ENCODE data around the gene FCN2. TPM values are rescaled to one million over a fixed set of nuclear protein-coding genes. Genes with fewer than 3 reads are reported as not detected.

The FCN2 gene
- total and polyA plus RNA-seq, 2 of the 4 experiments (the other 2 are of a cell fraction) = not detected

DNA sequence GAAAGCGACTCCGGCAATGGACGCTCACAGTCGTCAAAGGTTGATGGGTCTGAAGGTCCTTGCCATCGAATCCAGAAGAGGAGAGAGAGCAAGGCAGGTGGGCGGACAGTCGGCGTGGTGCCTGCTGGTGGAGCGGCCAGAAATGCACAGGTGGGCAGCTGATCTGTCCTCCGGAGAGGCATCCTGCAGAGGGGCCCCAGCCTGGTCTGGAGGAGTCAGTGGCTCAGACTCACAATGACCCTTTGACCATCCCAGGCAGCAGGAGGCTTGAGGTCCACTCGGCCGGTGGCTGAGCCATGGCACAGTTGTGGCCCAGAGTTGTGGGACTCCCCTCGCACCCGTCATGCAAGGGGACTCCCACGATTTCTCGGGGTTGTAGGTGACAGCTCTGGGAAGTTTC is 34.4 kb upstream of the FCN2 start:
- Histone ChIP-seq H4K91ac (ENCODE audit: insufficient read depth, low read depth, low read length) (no peak overlapping the region), H4K20me1 (ENCODE audit: insufficient read depth, low read length) (peaks cover 14% of the 10 kb centered on the region; the same call in 1 of the 2 replicates), H3K4me3 (ENCODE audit: insufficient read depth, low read depth, low read length) (no peak overlapping the region), H3K27ac (ENCODE audit: insufficient read depth, low read length) (no peak overlapping the region), H2AK5ac (ENCODE audit: low read depth, low read length) (no peak overlapping the region), H3K79me1 (ENCODE audit: low read depth in 1 of 2, low read length in 2 of 2) (0 out of 4 replicates have a peak, but pooled peaks cover 2 to 4% of the 10 kb centered on the region in 2 experiments), H2BK20ac (ENCODE audit: low read depth, low read length) (no peak overlapping the region), H3K18ac (ENCODE audit: low read depth, low read length) (no peak overlapping the region), H4K8ac (ENCODE audit: low read depth in 2 of 2, low read length in 2 of 2) (no peak overlapping the region), H3K9me3 (ENCODE audit: control insufficient read depth, insufficient read depth, low read length) (peaks cover 11% of the 10 kb centered on the region), H3K14ac (replicated peaks; ENCODE audit: low read depth, low read length) (no peak overlapping the region), H3K27me3 (ENCODE audit: control insufficient read depth, insufficient read depth, low read length) (no peaks in the 10 kb centered on the region), H2BK15ac (ENCODE audit: low read depth, low read length) (no peak overlapping the region), H2BK5ac (ENCODE audit: low read depth, low read length, poor library complexity, severe bottlenecking) (no peak overlapping the region), H4K5ac (ENCODE audit: low read depth, low read length) (no peak overlapping the region), H3K9me1 (ENCODE audit: insufficient read depth, low read length) (peaks cover 5% of the 10 kb centered on the region; the same call in 1 of the 2 replicates), H2AFZ (replicated peaks; ENCODE audit: low read length, poor library complexity) (no peak overlapping the region), H3K56ac (ENCODE audit: extremely low read depth, insufficient read depth, low read length) (no peak overlapping the region), H2AK9ac (replicated peaks; ENCODE audit: low read depth, low read length, poor library complexity) (no peak overlapping the region), H3K4me1 (ENCODE audit: control insufficient read depth, insufficient read depth, low read length) (no peaks in the 10 kb centered on the region), H3K9ac (ENCODE audit: low read depth, low read length) (no peak overlapping the region), H2BK120ac (ENCODE audit: low read depth, low read length) (no peak overlapping the region), H3K36me3 (ENCODE audit: control insufficient read depth, insufficient read depth, low read length) (peaks cover 44% of the 10 kb centered on the region), H3K4ac (ENCODE audit: low read depth, low read length) (no peak overlapping the region), H3K23ac (ENCODE audit: low read depth, low read length) (no peak overlapping the region), H3K4me2 (ENCODE audit: low read depth, low read length) (no peak overlapping the region)
- 87% methylated on average over 3 of the region's 16 CpGs; no CpG with 5 or more reads in 1 of the 2 experiments for WGBS, 2 experiments (ENCODE audit: extremely low coverage in 2 of 2, insufficient read length in 1 of 2)
- POLR2A ChIA-PET (ENCODE audit: unreplicated experiment) = no interaction called here
- in situ Hi-C loops (cut with MboI; ENCODE audit: low sequenced_read_pairs) (no loop called here), dilution Hi-C loops (cut with HindIII; ENCODE audit: low sequenced_read_pairs, unreplicated experiment) (no loop called here), intact Hi-C loops (cut with micrococcal nuclease) (no loop called here)
- BruUV-seq (replicated peaks) = no TSS peak
- DNase-seq = no peak
- no peak for ATAC-seq (ENCODE audit: low read depth)
- CTCF ChIA-PET = no interaction called here
- no peak for TF ChIP-seq POLR2A (IDR thresholded peaks at IDR 0.05; ENCODE audit: low read depth, low read length)
- no peak for TF ChIP-seq RFX5 (IDR thresholded peaks at IDR 0.05; ENCODE audit: low read depth, low read length)
- TF ChIP-seq, protein P1, sequence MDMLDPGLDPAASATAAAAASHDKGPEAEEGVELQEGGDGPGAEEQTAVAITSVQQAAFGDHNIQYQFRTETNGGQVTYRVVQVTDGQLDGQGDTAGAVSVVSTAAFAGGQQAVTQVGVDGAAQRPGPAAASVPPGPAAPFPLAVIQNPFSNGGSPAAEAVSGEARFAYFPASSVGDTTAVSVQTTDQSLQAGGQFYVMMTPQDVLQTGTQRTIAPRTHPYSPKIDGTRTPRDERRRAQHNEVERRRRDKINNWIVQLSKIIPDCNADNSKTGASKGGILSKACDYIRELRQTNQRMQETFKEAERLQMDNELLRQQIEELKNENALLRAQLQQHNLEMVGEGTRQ (IDR thresholded peaks at IDR 0.05; ENCODE audit: low read depth, low read length) = no peak
- TF ChIP-seq, protein P2, sequence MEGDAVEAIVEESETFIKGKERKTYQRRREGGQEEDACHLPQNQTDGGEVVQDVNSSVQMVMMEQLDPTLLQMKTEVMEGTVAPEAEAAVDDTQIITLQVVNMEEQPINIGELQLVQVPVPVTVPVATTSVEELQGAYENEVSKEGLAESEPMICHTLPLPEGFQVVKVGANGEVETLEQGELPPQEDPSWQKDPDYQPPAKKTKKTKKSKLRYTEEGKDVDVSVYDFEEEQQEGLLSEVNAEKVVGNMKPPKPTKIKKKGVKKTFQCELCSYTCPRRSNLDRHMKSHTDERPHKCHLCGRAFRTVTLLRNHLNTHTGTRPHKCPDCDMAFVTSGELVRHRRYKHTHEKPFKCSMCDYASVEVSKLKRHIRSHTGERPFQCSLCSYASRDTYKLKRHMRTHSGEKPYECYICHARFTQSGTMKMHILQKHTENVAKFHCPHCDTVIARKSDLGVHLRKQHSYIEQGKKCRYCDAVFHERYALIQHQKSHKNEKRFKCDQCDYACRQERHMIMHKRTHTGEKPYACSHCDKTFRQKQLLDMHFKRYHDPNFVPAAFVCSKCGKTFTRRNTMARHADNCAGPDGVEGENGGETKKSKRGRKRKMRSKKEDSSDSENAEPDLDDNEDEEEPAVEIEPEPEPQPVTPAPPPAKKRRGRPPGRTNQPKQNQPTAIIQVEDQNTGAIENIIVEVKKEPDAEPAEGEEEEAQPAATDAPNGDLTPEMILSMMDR (conservative IDR thresholded peaks at IDR 0.05; ENCODE audit: low read depth, low read length) = no peak

Data from IMR-90 (cell line).